Loucy (cell line): ENCODE results near the gene GEMIN2.
A peak's percentile ranks its signal among the peaks of the same experiment; 100 is the strongest.

Source experiments
- H2AFZ ChIP-seq: fragments of 200-600 bp; sonication (generic); 2 replicates; pipeline ENCODE4 v1.6.0; 2016; ENCODE audit warnings: antibody characterized with exemption, mild to moderate bottlenecking, low read length, moderate library complexity
- H3F3A ChIP-seq: fragments of 200-600 bp; 2 replicates; pipeline ENCODE4 v1.6.0; 2016; ENCODE audit warnings: antibody characterized with exemption, low read depth, mild to moderate bottlenecking
- H3K27me3 ChIP-seq: fragments of 200-600 bp; sonication (generic); 2 replicates; pipeline ENCODE4 v1.6.1; 2014; ENCODE audit warnings: low read length, mild to moderate bottlenecking; ENCODE audit not compliant: insufficient read depth, poor library complexity, severe bottlenecking
- H3K36me3 ChIP-seq: fragments of 200-600 bp; sonication (generic); 2 replicates; pipeline ENCODE4 v1.6.1; 2016; ENCODE audit warnings: low read length; ENCODE audit not compliant: insufficient read depth
- H3K4me1 ChIP-seq: fragments of 200-600 bp; sonication (generic); 2 replicates; pipeline ENCODE4 v1.5.1; 2014; ENCODE audit warnings: low read length, mild to moderate bottlenecking; ENCODE audit not compliant: insufficient read depth, poor library complexity, severe bottlenecking
- H3K4me2 ChIP-seq: fragments of 200-600 bp; sonication (generic); 2 replicates; pipeline ENCODE4 v1.6.0; 2014; ENCODE audit warnings: antibody characterized with exemption, low read length, low read depth, mild to moderate bottlenecking; ENCODE audit not compliant: poor library complexity, severe bottlenecking
- H3K4me3 ChIP-seq: fragments of 200-600 bp; sonication (generic); 2 replicates; pipeline ENCODE4 v1.5.1; 2014; ENCODE audit warnings: low read length, mild to moderate bottlenecking, mixed read lengths; ENCODE audit not compliant: poor library complexity, severe bottlenecking
- H3K79me2 ChIP-seq: fragments of 200-600 bp; sonication (generic); 2 replicates; pipeline ENCODE4 v1.6.1; 2014; ENCODE audit warnings: low read length; ENCODE audit not compliant: insufficient read depth
- H3K9ac ChIP-seq: fragments of 200-600 bp; sonication (generic); 2 replicates; pipeline ENCODE4 v1.6.0; 2014; ENCODE audit warnings: mild to moderate bottlenecking, low read depth, low read length, moderate library complexity; ENCODE audit not compliant: poor library complexity, severe bottlenecking
- H3K9me2 ChIP-seq: fragments of 200-600 bp; sonication (generic); replicated peaks from 2 replicates; pipeline ENCODE4 v1.6.1; 2016; ENCODE audit warnings: low read depth, low read length, mixed read lengths
- H3K9me3 ChIP-seq: fragments of 200-600 bp; sonication (generic); 2 replicates; pipeline ENCODE4 v1.6.1; 2014; ENCODE audit warnings: mild to moderate bottlenecking, antibody characterized with exemption, low read length, low read depth; ENCODE audit not compliant: insufficient read depth
- H4K20me1 ChIP-seq: fragments of 200-600 bp; sonication (generic); 2 replicates; pipeline ENCODE4 v1.6.0; 2014; ENCODE audit warnings: antibody characterized with exemption, low read length, mild to moderate bottlenecking; ENCODE audit not compliant: insufficient read depth, poor library complexity, severe bottlenecking
- CTCF ChIP-seq: fragments of 200-600 bp; sonication (generic); conservative IDR thresholded peaks from 2 replicates; pipeline ENCODE4 v1.5.1; 2014; ENCODE audit warnings: mild to moderate bottlenecking, antibody characterized with exemption, low read length
- EZH2phosphoT487 ChIP-seq: fragments of 200-600 bp; IDR thresholded peaks from 2 replicates; pipeline ENCODE4 v1.6.1; 2018; ENCODE audit warnings: antibody characterized with exemption, mild to moderate bottlenecking, moderate library complexity, borderline replicate concordance

GEMIN2 gene

GRCh38 chr14:39180553-39180952 lies 66.4 kb downstream of the GEMIN2 start:
- H4K20me1 ChIP-seq, result peaks cover 84% of the 10 kb centered on the region
- H3K4me3 ChIP-seq, result no peak overlapping the region
- H3K36me3 ChIP-seq, result peaks cover 80% of the 10 kb centered on the region
- H3K9me3 ChIP-seq, result no peaks in the 10 kb centered on the region
- TF ChIP-seq EZH2phosphoT487, result no peak
- no peak for TF ChIP-seq CTCF
- peaks cover 60% of the 10 kb centered on the region for H3K79me2 ChIP-seq
- H2AFZ ChIP-seq, result no peak overlapping the region
- H3F3A ChIP-seq, result 0 out of 2 replicates have a peak, but pooled peaks cover 6% of the 10 kb centered on the region
- H3K9me2 ChIP-seq, result no peaks in the 10 kb centered on the region
- H3K27me3 ChIP-seq, result no peaks in the 10 kb centered on the region
- H3K4me2 ChIP-seq, result peak overlapping the region; percentile 39
- H3K4me1 ChIP-seq, result peaks cover 55% of the 10 kb centered on the region
- H3K9ac ChIP-seq, result no peak overlapping the region

GRCh38 chr14:39181026-39181692 lies 67.0 kb downstream of the GEMIN2 start:
- H3K36me3 ChIP-seq, result peaks cover 81% of the 10 kb centered on the region
- peaks cover 55% of the 10 kb centered on the region for H3K4me1 ChIP-seq
- no peak overlapping the region for H2AFZ ChIP-seq
- H3K9me3 ChIP-seq, result no peaks in the 10 kb centered on the region
- H3K9ac ChIP-seq, result no peak overlapping the region
- peak overlapping the region; percentile 39 for H3K4me2 ChIP-seq
- no peaks in the 10 kb centered on the region for H3K9me2 ChIP-seq
- TF ChIP-seq CTCF, result no peak
- no peak for TF ChIP-seq EZH2phosphoT487
- 0 out of 2 replicates have a peak, but pooled peaks cover 6% of the 10 kb centered on the region for H3F3A ChIP-seq
- no peak overlapping the region for H3K4me3 ChIP-seq
- H3K79me2 ChIP-seq, result peaks cover 54% of the 10 kb centered on the region
- no peaks in the 10 kb centered on the region for H3K27me3 ChIP-seq
- peaks cover 77% of the 10 kb centered on the region for H4K20me1 ChIP-seq

- H3K4me3 ChIP-seq, result no peak overlapping the region
- peaks cover 49% of the 10 kb centered on the region for H3K79me2 ChIP-seq
- H4K20me1 ChIP-seq, result peaks cover 72% of the 10 kb centered on the region
- peaks cover 49% of the 10 kb centered on the region for H3K4me1 ChIP-seq
- no peaks in the 10 kb centered on the region for H3K27me3 ChIP-seq
- no peak overlapping the region for H2AFZ ChIP-seq
- H3K9ac ChIP-seq, result no peak overlapping the region
- H3K9me2 ChIP-seq, result no peaks in the 10 kb centered on the region
- H3K4me2 ChIP-seq, result peak overlapping the region; percentile 39
- no peaks in the 10 kb centered on the region for H3K9me3 ChIP-seq
- TF ChIP-seq EZH2phosphoT487 (no peak), CTCF (no peak)
- 0 out of 2 replicates have a peak, but pooled peaks cover 6% of the 10 kb centered on the region for H3F3A ChIP-seq
- peaks cover 79% of the 10 kb centered on the region for H3K36me3 ChIP-seq
These were observed 67.5 kb downstream of the GEMIN2 start for GRCh38 chr14:39181693-39182047.
